Cardiac muscle cell (in vitro differentiated cells and primary cell): ENCODE data around the gene ZBTB7B. TPM values are rescaled to one million over a fixed set of nuclear protein-coding genes. Genes with fewer than 3 reads are reported as not detected.

Experiments
- polyA plus RNA-seq: library from polyadenylated mRNA; unstranded; fragments of >200 nt; fragmentation: Nextera tagmentation; extraction: Ambion mirVana; gene quantifications from 2 replicates; pipeline ENCODE4 v1.2.1, GENCODE V29; 2016
- total RNA-seq: library from RNA; depleted of rRNA; stranded (reverse); fragments of >200 nt; gene quantifications from 2 replicates; pipeline ENCODE4 v1.2.3, GENCODE V29; 2016

Gene ZBTB7B
- total and polyA plus RNA-seq, 2 experiments from 2014 or later: 4.7 to 25.6 TPM

Other genes starting within 250 kb of the ZBTB7B start
- 0.81 and 1.5 TPM in 2 replicates for gene KCNN3, start 132.5 kb upstream of the ZBTB7B start, total RNA-seq
- gene KCNN3, start 132.5 kb upstream of the ZBTB7B start, polyA plus RNA-seq: 1.1 and 2.9 TPM in 2 replicates
- 20.1 and 23.8 TPM in 2 replicates for gene PMVK, start 66.1 kb upstream of the ZBTB7B start, total RNA-seq
- 94.4 and 95.4 TPM in 2 replicates for gene PMVK, start 66.1 kb upstream of the ZBTB7B start, polyA plus RNA-seq
- gene PBXIP1, start 46.7 kb upstream of the ZBTB7B start, total RNA-seq: 155 and 161 TPM in 2 replicates
- gene PBXIP1, start 46.7 kb upstream of the ZBTB7B start, polyA plus RNA-seq: 93.7 and 108 TPM in 2 replicates
- 45.6 and 48.0 TPM in 2 replicates for gene PYGO2, start 41.0 kb upstream of the ZBTB7B start, total RNA-seq
- gene PYGO2, start 41.0 kb upstream of the ZBTB7B start, polyA plus RNA-seq: 45.3 and 49.2 TPM in 2 replicates
- gene SHC1, start 32.1 kb upstream of the ZBTB7B start, total RNA-seq: 80.0 and 80.3 TPM in 2 replicates
- 66.8 and 70.7 TPM in 2 replicates for gene SHC1, start 32.1 kb upstream of the ZBTB7B start, polyA plus RNA-seq
- gene CKS1B, start 28.1 kb upstream of the ZBTB7B start, total RNA-seq: 52.9 and 96.5 TPM in 2 replicates
- 157 and 337 TPM in 2 replicates for gene CKS1B, start 28.1 kb upstream of the ZBTB7B start, polyA plus RNA-seq
- gene FLAD1, start 19.5 kb upstream of the ZBTB7B start, total RNA-seq: 34.3 and 39.7 TPM in 2 replicates
- 59.2 and 60.8 TPM in 2 replicates for gene FLAD1, start 19.5 kb upstream of the ZBTB7B start, polyA plus RNA-seq
- not detected in 2 replicates for gene LENEP, start 9.2 kb upstream of the ZBTB7B start, total RNA-seq
- 0.72 TPM in 1 of 2 replicates, not detected in the other for gene LENEP, start 9.2 kb upstream of the ZBTB7B start, polyA plus RNA-seq
- 4.3 and 5.4 TPM in 2 replicates for gene DCST2, start 31.0 kb downstream of the ZBTB7B start, total RNA-seq
- 1.1 and 3.8 TPM in 2 replicates for gene DCST2, start 31.0 kb downstream of the ZBTB7B start, polyA plus RNA-seq
- not detected in 2 replicates for gene DCST1, start 31.0 kb downstream of the ZBTB7B start, total RNA-seq
- 0.27 and 0.57 TPM in 2 replicates for gene DCST1, start 31.0 kb downstream of the ZBTB7B start, polyA plus RNA-seq
- gene ADAM15, start 48.5 kb downstream of the ZBTB7B start, total RNA-seq: 19.5 and 23.0 TPM in 2 replicates
- gene ADAM15, start 48.5 kb downstream of the ZBTB7B start, polyA plus RNA-seq: 23.0 and 25.2 TPM in 2 replicates
- 29.2 and 36.0 TPM in 2 replicates for gene EFNA4, start 60.9 kb downstream of the ZBTB7B start, total RNA-seq
- gene EFNA4, start 60.9 kb downstream of the ZBTB7B start, polyA plus RNA-seq: 18.3 and 29.6 TPM in 2 replicates
- gene EFNA3, start 76.0 kb downstream of the ZBTB7B start, total RNA-seq: 26.3 and 31.9 TPM in 2 replicates
- 34.2 and 43.0 TPM in 2 replicates for gene EFNA3, start 76.0 kb downstream of the ZBTB7B start, polyA plus RNA-seq
- 39.1 and 43.1 TPM in 2 replicates for gene EFNA1, start 125.1 kb downstream of the ZBTB7B start, total RNA-seq
- 83.5 and 104 TPM in 2 replicates for gene EFNA1, start 125.1 kb downstream of the ZBTB7B start, polyA plus RNA-seq
- gene SLC50A1, start 133.1 kb downstream of the ZBTB7B start, total RNA-seq: 18.4 and 20.9 TPM in 2 replicates
- gene SLC50A1, start 133.1 kb downstream of the ZBTB7B start, polyA plus RNA-seq: 45.1 and 50.7 TPM in 2 replicates
- 102 and 114 TPM in 2 replicates for gene DPM3, start 137.7 kb downstream of the ZBTB7B start, total RNA-seq
- 105 and 110 TPM in 2 replicates for gene DPM3, start 137.7 kb downstream of the ZBTB7B start, polyA plus RNA-seq
- 122 and 124 TPM in 2 replicates for gene KRTCAP2, start 170.5 kb downstream of the ZBTB7B start, total RNA-seq
- 357 and 428 TPM in 2 replicates for gene KRTCAP2, start 170.5 kb downstream of the ZBTB7B start, polyA plus RNA-seq
- 3.6 and 5.4 TPM in 2 replicates for gene TRIM46, start 171.0 kb downstream of the ZBTB7B start, total RNA-seq
- 2.9 and 3.2 TPM in 2 replicates for gene TRIM46, start 171.0 kb downstream of the ZBTB7B start, polyA plus RNA-seq
- gene THBS3, start 205.1 kb downstream of the ZBTB7B start, total RNA-seq: 10.8 and 14.2 TPM in 2 replicates
- gene THBS3, start 205.1 kb downstream of the ZBTB7B start, polyA plus RNA-seq: 9.4 and 15.1 TPM in 2 replicates
- gene MTX1, start 205.9 kb downstream of the ZBTB7B start, total RNA-seq: 24.7 and 45.0 TPM in 2 replicates
- gene MTX1, start 205.9 kb downstream of the ZBTB7B start, polyA plus RNA-seq: 31.9 and 50.2 TPM in 2 replicates